ENCODE measurements around the gene OSBPL2. TPM values are rescaled to one million over a fixed set of nuclear protein-coding genes. Genes with fewer than 3 reads are reported as not detected.

OSBPL2 gene
- total RNA-seq, 1 donor from 2014 or later = 28.4 TPM

- DNase-seq (ENCODE audit: low spot score) = no peak
- Histone ChIP-seq H3K4me3 (no peak overlapping the region), H3K4me1 (no peaks in the 10 kb centered on the region), H3K36me3 (no peaks in the 10 kb centered on the region), H3F3A (ENCODE audit: low read depth) (no peaks in the 10 kb centered on the region), H3K27ac (no peak overlapping the region), H3K27me3 (no peaks in the 10 kb centered on the region), H3K9me3 (ENCODE audit: low read depth) (no peaks in the 10 kb centered on the region), H4K20me1 (ENCODE audit: low read depth) (peaks cover 5% of the 10 kb centered on the region), H3K79me2 (ENCODE audit: low read depth) (no peaks in the 10 kb centered on the region), H3K9ac (no peak overlapping the region), H2AFZ (replicated peaks) (no peak overlapping the region), H3K4me2 (no peak overlapping the region)
- Mint-ChIP-seq H3K4me3 (no peak overlapping the region), H3K36me3 (peaks cover 14% of the 10 kb centered on the region), H3K27me3 (ENCODE audit: insufficient read depth, low read depth) (peaks cover 3% of the 10 kb centered on the region), H3K4me1 (no peaks in the 10 kb centered on the region), H3K27ac (no peak overlapping the region), H3K9me3 (no peaks in the 10 kb centered on the region)
- TF ChIP-seq EZH2 (IDR thresholded peaks at IDR 0.05) = no peak
- TF ChIP-seq CTCF (IDR thresholded peaks at IDR 0.05) = no peak
Observed at GRCh38 chr20:62273416-62273815, 35.1 kb downstream of the OSBPL2 start.

- DNase-seq (ENCODE audit: low spot score) = no peak
- no peak overlapping the region for H3K4me3 ChIP-seq
- no peaks in the 10 kb centered on the region for H3K27me3 ChIP-seq
- H3F3A ChIP-seq (ENCODE audit: low read depth) = no peaks in the 10 kb centered on the region
- H3K36me3 Mint-ChIP-seq = peaks cover 19% of the 10 kb centered on the region
- H2AFZ ChIP-seq (replicated peaks) = no peak overlapping the region
- H3K27me3 Mint-ChIP-seq (ENCODE audit: insufficient read depth, low read depth) = peaks cover 3% of the 10 kb centered on the region
- TF ChIP-seq EZH2 (IDR thresholded peaks at IDR 0.05) = no peak
- no peak for TF ChIP-seq CTCF (IDR thresholded peaks at IDR 0.05)
- no peak for TF ChIP-seq EZH2phosphoT487 (IDR thresholded peaks at IDR 0.05)
- H3K4me2 ChIP-seq = no peak overlapping the region
- H3K27ac ChIP-seq = no peak overlapping the region
- H4K20me1 ChIP-seq (ENCODE audit: low read depth) = peaks cover 5% of the 10 kb centered on the region
- H3K9ac ChIP-seq = no peak overlapping the region
- no peaks in the 10 kb centered on the region for H3K36me3 ChIP-seq
- no peak overlapping the region for H3K4me3 Mint-ChIP-seq
- no peaks in the 10 kb centered on the region for H3K9me3 Mint-ChIP-seq
- H3K4me1 ChIP-seq = no peaks in the 10 kb centered on the region
- H3K27ac Mint-ChIP-seq = no peak overlapping the region
- H3K9me3 ChIP-seq (ENCODE audit: low read depth) = no peaks in the 10 kb centered on the region
- no peaks in the 10 kb centered on the region for H3K79me2 ChIP-seq (ENCODE audit: low read depth)
- no peaks in the 10 kb centered on the region for H3K4me1 Mint-ChIP-seq
Observed at GRCh38 chr20:62274332-62274950, 36.1 kb downstream of the OSBPL2 start.

- peaks cover 3% of the 10 kb centered on the region for H3K27me3 Mint-ChIP-seq (ENCODE audit: insufficient read depth, low read depth)
- no peaks in the 10 kb centered on the region for H3K9me3 Mint-ChIP-seq
- no peak overlapping the region for H3K4me3 Mint-ChIP-seq
- H2AFZ ChIP-seq (replicated peaks) = no peak overlapping the region
- H3K4me3 ChIP-seq = no peak overlapping the region
- no peaks in the 10 kb centered on the region for H3K79me2 ChIP-seq (ENCODE audit: low read depth)
- H3K27me3 ChIP-seq = no peaks in the 10 kb centered on the region
- H3K4me2 ChIP-seq = no peak overlapping the region
- TF ChIP-seq CTCF (IDR thresholded peaks at IDR 0.05) (no peak), EZH2 (IDR thresholded peaks at IDR 0.05) (no peak)
- no peak for DNase-seq (ENCODE audit: low spot score)
- no peaks in the 10 kb centered on the region for H3F3A ChIP-seq (ENCODE audit: low read depth)
- H3K9me3 ChIP-seq (ENCODE audit: low read depth) = no peaks in the 10 kb centered on the region
- H3K4me1 Mint-ChIP-seq = no peaks in the 10 kb centered on the region
- H4K20me1 ChIP-seq (ENCODE audit: low read depth) = no peaks in the 10 kb centered on the region
- H3K27ac Mint-ChIP-seq = no peak overlapping the region
- H3K4me1 ChIP-seq = no peaks in the 10 kb centered on the region
- H3K27ac ChIP-seq = no peak overlapping the region
- no peak overlapping the region for H3K9ac ChIP-seq
- peaks cover 19% of the 10 kb centered on the region for H3K36me3 Mint-ChIP-seq
- no peaks in the 10 kb centered on the region for H3K36me3 ChIP-seq
Observed at GRCh38 chr20:62275219-62275618, 36.9 kb downstream of the OSBPL2 start.

Measured in neural progenitor cell (in vitro differentiated cells).